T-helper 2 cell treated with Interferon-gamma antibody and Interleukin-4, amounts not matched to agents 5 μg/mL and 100 μg/mL, for 36 hours (primary cell): Measurements from ENCODE around the gene PAPPA.

ENCODE experiments used
- DNase-seq: peaks from one replicate; pipeline ENCODE4 v3.0.0; 2021; ENCODE audit warnings: low spot score
- H3K27ac Mint-ChIP-seq: one replicate; pipeline ENCODE4 v1.8.0; 2021; ENCODE audit warnings: mild to moderate bottlenecking, mixed read lengths
- H3K27me3 Mint-ChIP-seq: one replicate; pipeline ENCODE4 v1.8.0; 2021; ENCODE audit warnings: low read depth, mixed read lengths
- H3K36me3 Mint-ChIP-seq: one replicate; pipeline ENCODE4 v1.8.0; 2021; ENCODE audit warnings: low read depth, mixed read lengths
- H3K4me1 Mint-ChIP-seq: one replicate; pipeline ENCODE4 v1.8.0; 2021; ENCODE audit warnings: low read depth, mixed read lengths
- H3K4me3 Mint-ChIP-seq: one replicate; pipeline ENCODE4 v1.8.0; 2022; ENCODE audit warnings: mild to moderate bottlenecking, moderate library complexity, mixed read lengths
- H3K9me3 Mint-ChIP-seq: one replicate; pipeline ENCODE4 v1.8.0; 2021; ENCODE audit warnings: mixed read lengths

PAPPA gene, protein sequence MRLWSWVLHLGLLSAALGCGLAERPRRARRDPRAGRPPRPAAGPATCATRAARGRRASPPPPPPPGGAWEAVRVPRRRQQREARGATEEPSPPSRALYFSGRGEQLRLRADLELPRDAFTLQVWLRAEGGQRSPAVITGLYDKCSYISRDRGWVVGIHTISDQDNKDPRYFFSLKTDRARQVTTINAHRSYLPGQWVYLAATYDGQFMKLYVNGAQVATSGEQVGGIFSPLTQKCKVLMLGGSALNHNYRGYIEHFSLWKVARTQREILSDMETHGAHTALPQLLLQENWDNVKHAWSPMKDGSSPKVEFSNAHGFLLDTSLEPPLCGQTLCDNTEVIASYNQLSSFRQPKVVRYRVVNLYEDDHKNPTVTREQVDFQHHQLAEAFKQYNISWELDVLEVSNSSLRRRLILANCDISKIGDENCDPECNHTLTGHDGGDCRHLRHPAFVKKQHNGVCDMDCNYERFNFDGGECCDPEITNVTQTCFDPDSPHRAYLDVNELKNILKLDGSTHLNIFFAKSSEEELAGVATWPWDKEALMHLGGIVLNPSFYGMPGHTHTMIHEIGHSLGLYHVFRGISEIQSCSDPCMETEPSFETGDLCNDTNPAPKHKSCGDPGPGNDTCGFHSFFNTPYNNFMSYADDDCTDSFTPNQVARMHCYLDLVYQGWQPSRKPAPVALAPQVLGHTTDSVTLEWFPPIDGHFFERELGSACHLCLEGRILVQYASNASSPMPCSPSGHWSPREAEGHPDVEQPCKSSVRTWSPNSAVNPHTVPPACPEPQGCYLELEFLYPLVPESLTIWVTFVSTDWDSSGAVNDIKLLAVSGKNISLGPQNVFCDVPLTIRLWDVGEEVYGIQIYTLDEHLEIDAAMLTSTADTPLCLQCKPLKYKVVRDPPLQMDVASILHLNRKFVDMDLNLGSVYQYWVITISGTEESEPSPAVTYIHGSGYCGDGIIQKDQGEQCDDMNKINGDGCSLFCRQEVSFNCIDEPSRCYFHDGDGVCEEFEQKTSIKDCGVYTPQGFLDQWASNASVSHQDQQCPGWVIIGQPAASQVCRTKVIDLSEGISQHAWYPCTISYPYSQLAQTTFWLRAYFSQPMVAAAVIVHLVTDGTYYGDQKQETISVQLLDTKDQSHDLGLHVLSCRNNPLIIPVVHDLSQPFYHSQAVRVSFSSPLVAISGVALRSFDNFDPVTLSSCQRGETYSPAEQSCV (N-terminal part only)

DNA sequence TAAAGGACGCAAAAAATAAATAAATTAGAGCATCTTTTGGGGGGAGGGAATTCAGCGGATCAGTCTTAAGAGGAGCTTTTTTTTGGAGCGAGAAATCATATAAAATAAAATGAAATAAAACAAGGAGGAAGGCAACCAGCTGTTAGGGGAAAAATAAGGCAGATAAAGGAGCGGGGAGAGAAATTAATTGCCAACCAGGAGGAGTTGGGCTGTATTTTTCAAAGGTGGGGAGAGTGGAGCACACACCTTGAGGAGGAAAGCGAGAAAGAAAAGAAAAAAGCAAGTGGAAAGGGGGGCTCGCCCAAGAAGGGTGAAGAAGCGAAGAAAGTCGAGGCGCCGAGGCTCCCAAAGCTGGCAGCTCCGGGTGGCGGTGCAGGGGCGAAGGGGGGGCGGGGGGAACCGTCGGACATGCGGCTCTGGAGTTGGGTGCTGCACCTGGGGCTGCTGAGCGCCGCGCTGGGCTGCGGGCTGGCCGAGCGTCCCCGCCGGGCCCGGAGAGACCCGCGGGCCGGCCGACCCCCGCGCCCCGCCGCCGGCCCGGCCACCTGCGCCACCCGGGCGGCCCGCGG lies at the start of gene PAPPA:
Gene PAPPA, plus strand, starts transcription at position 27 of the 569 bp plus-strand sequence. Its CDS starts 382 bp downstream, at position 409.
- Mint-ChIP-seq H3K36me3 (no peaks in the 10 kb centered on the region), H3K27me3 (peaks cover 74% of the 10 kb centered on the region), H3K4me1 (peaks cover 3% of the 10 kb centered on the region), H3K4me3 (peak within 1 kb of the TSS; percentile 12), H3K9me3 (no peaks in the 10 kb centered on the region), H3K27ac (peak within 1 kb of the TSS; percentile 45)
- no peak for DNase-seq

DNA sequence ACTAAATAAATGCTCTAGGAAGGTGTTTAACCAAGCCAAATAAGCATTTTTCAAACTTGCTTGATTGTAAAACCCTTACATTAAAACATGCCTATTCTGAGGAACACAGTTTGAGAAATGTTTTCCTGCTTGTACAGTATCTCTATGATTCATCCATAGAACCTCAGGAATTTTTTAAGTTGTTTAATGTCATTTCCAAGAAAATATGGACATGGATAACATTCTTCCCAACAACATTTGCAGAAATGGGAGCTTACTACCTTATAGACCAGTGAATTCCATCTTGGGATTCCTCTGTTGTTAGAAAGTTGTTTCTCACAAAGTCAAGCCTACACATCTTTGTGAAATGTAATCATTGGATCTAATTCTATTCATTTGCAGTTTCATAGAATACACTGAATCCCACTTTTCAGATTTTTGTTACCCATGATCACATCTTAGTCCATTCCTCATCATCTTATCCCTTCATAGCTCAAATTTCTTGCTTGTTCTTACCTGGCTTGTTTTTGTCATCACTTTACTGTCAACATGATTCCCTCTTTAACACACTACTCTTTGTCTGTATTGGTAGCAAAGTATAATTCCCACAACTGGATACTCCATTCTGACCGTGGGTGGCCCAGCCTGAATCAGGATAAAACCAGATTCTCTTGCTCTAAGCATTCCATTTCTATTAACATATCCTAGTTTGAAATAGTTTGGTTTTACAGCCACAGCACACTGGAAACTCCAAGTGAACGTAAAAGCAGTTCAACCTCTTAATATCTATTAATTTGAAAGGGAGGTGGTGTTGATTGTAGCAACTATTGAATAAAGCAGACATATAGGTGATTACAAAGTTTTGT lies 49.4 kb upstream of the PAPPA start:
- no peaks in the 10 kb centered on the region for H3K36me3 Mint-ChIP-seq
- no peak for DNase-seq
- no peaks in the 10 kb centered on the region for H3K4me1 Mint-ChIP-seq
- no peaks in the 10 kb centered on the region for H3K9me3 Mint-ChIP-seq
- H3K4me3 Mint-ChIP-seq = no peak overlapping the region
- no peaks in the 10 kb centered on the region for H3K27me3 Mint-ChIP-seq
- H3K27ac Mint-ChIP-seq = no peak overlapping the region

DNA sequence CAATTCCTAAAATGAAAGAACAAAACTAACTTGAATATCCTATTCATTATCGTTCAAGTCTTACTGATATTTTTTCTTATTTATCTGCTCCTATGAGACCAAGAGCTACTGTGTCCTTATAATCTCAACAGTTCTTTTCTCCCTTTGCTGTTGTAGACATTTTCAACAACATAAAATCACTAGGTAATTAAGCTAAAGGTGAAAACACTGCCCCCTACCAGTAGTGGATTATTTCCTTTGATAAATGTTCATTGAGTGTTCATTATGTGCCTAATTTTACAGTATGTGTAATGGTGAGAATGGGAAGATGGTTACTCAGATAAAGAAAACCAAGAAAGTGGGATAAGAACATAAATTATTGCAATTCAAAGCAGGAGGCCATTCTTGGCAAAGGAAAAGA lies 41.4 kb upstream of the PAPPA start:
- no peaks in the 10 kb centered on the region for H3K36me3 Mint-ChIP-seq
- H3K27me3 Mint-ChIP-seq = no peaks in the 10 kb centered on the region
- no peak overlapping the region for H3K27ac Mint-ChIP-seq
- no peaks in the 10 kb centered on the region for H3K9me3 Mint-ChIP-seq
- DNase-seq = no peak
- H3K4me1 Mint-ChIP-seq = no peaks in the 10 kb centered on the region
- no peak overlapping the region for H3K4me3 Mint-ChIP-seq

DNA sequence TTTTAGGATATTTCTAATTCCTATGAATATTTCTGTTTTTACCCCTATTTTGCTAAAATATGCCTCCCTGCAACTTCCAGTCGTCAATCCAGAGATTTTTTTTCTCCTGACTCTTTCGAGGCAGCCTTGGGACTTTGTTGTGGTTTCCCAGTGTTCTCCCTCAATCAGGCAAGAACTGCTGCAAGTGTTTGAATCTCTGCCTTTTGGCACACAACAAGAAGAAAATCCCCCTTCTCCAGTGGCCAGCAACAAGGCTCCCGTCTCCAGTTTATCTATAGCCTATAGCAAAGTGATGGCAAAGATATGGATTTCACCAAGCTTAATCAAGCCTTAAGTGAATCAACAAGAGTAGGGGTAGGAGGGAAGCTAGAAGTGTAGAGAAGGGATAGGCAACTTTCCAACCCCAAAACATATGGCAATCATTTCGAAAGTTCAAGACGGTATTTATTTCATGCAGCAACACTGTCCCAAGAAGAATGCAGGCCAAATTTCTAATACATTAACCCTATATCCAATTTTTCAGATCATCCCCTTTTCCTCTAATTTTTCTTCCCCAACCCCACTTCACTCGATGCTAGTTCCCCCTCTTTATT lies 37.7 kb upstream of the PAPPA start:
- Mint-ChIP-seq H3K4me3 (no peak overlapping the region), H3K27me3 (no peaks in the 10 kb centered on the region), H3K4me1 (no peaks in the 10 kb centered on the region), H3K36me3 (no peaks in the 10 kb centered on the region), H3K27ac (no peak overlapping the region), H3K9me3 (peaks cover 25% of the 10 kb centered on the region)
- no peak for DNase-seq

DNA sequence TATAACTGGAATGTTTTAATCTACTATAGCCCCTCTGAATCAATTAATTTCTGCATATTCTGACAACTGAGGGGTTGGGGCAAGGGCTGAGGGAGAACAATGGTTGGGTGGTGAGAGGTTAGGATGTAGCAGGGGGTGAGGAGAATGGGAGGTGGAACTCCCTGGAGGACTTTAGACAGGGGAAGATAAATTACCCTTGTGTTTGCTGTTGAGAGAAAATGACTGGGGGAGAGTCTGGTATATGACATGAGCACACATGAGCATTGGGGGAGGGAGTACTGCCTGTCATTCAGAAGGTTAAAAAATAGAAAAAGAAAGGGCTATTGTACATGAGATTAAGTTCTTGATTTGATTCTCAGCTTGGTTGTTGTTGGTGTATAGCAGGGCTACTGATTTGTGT lies 37.2 kb upstream of the PAPPA start:
- Mint-ChIP-seq H3K36me3 (no peaks in the 10 kb centered on the region), H3K4me1 (no peaks in the 10 kb centered on the region)

DNA sequence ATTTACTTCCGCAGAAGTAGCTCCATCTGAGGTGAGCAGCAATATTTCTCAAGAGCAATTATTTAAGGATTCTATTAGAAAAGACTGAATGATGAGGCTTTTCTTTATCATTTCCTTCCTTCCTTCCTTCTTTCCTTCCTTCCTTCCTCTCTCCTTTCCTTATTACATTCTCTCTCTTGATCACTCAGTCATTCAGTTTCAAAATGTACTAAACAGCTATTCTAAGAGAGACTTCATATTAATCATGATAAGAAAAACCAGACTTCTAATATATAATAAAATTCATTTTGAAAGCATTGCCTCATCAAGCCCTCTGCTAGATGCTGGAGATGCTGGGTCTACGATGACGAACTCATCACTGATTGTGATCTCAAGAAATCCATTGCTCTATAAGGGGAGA lies 30.4 kb upstream of the PAPPA start:
- peaks cover 34% of the 10 kb centered on the region for H3K9me3 Mint-ChIP-seq
- no peak overlapping the region for H3K27ac Mint-ChIP-seq
- H3K27me3 Mint-ChIP-seq = no peaks in the 10 kb centered on the region
- H3K4me3 Mint-ChIP-seq = no peak overlapping the region
- no peaks in the 10 kb centered on the region for H3K36me3 Mint-ChIP-seq
- DNase-seq = no peak
- H3K4me1 Mint-ChIP-seq = no peaks in the 10 kb centered on the region

More for the DNA sequence above, 37.2 kb upstream of the PAPPA start:
- no peak overlapping the region for H3K4me3 Mint-ChIP-seq
- H3K27me3 Mint-ChIP-seq = no peaks in the 10 kb centered on the region
- peaks cover 31% of the 10 kb centered on the region for H3K9me3 Mint-ChIP-seq
- DNase-seq = no peak
- no peak overlapping the region for H3K27ac Mint-ChIP-seq

DNA sequence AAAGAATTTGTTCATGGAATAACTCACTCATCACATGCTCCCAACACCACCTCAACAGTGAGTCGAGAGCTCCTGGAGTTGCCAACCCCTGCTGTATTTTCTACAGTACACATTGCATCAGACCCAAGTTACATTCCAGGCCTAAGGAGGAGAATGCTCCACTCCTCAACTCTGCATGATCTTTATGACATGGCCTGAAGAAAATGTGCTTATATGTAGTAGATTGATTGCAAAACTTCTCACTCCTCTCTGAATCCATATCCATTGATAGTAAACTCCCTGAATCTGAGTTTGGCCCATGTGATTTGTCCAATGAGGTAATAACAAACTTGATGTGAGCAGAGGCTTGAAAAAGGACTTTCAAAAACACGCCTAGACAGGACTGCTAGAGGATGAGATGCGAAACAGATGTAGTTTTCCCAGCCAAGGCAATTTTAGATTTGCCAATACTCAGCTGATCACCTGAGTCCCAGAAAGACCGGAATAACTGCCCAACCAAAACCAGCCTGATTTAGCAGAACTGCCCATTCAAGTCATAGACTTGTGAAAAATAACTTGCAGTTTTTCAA lies 29.0 kb upstream of the PAPPA start:
- DNase-seq = no peak
- Mint-ChIP-seq H3K9me3 (peaks cover 22% of the 10 kb centered on the region), H3K4me1 (no peaks in the 10 kb centered on the region), H3K36me3 (no peaks in the 10 kb centered on the region), H3K27ac (no peak overlapping the region), H3K27me3 (no peaks in the 10 kb centered on the region), H3K4me3 (no peak overlapping the region)

DNA sequence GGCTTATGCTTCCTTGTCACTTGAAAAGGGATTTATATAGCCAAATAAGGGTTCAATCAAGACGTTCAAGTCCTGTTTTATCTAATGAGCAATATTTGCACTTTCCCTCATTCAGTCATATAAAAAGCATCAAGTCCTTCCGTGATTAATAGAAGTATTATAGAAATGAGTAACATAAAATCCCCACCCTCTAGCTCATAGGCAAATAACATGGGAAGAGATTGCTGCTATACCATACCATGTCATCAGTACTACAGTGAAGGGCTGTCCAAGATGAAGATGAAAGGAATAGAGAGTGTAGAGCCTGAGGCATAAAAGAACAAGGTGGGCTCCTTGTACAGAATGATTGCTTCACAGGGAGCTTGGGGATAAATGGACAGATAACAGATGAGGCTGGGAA lies 20.4 kb upstream of the PAPPA start:
- Mint-ChIP-seq H3K36me3 (no peaks in the 10 kb centered on the region), H3K27ac (no peak overlapping the region), H3K4me3 (no peak overlapping the region), H3K9me3 (no peaks in the 10 kb centered on the region), H3K4me1 (no peaks in the 10 kb centered on the region), H3K27me3 (no peaks in the 10 kb centered on the region)
- DNase-seq = no peak

DNA sequence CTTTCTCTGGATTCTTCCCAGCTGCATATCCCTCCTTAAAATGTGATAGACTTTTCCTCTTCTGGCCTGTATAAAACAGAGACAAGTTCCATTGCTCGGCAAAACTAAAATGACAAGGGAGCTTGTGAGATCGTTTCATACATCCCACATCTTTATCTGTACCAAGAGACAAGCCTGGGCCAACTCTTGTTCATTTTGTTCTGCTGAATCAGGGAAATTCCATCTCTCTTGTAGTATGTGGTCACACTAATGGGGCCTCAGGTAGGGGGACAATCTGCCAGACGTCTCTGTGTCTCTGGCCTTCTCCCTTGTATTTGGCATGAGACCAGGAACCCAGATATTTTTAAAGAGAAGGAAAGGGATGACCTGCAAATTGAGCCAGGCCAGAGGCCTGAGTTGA lies 18.6 kb upstream of the PAPPA start:
- Mint-ChIP-seq H3K36me3 (no peaks in the 10 kb centered on the region), H3K27me3 (no peaks in the 10 kb centered on the region), H3K27ac (no peak overlapping the region), H3K4me1 (no peaks in the 10 kb centered on the region), H3K4me3 (no peak overlapping the region), H3K9me3 (no peaks in the 10 kb centered on the region)
- no peak for DNase-seq

DNA sequence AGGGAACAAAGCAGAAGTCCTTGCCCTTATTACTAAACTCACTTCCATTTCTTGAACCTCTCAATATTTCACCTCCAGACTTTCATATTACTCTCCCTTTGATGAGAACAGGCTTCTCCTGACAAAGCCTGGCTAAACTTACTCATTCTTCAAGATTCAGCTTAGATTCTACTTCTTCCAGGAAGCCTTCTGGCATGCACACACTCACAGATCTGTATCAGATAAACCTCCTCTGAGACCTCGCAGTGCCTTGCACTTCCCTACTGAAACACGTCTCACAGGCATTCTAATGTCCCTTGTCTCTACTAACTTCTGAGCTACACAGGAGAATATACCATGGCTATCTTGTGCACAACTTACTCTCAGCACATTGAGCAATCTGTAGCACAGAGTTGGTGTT lies 16.6 kb upstream of the PAPPA start:
- no peaks in the 10 kb centered on the region for H3K27me3 Mint-ChIP-seq
- no peak for DNase-seq
- H3K36me3 Mint-ChIP-seq = no peaks in the 10 kb centered on the region
- no peak overlapping the region for H3K4me3 Mint-ChIP-seq
- no peak overlapping the region for H3K27ac Mint-ChIP-seq
- no peaks in the 10 kb centered on the region for H3K4me1 Mint-ChIP-seq
- H3K9me3 Mint-ChIP-seq = no peaks in the 10 kb centered on the region

DNA sequence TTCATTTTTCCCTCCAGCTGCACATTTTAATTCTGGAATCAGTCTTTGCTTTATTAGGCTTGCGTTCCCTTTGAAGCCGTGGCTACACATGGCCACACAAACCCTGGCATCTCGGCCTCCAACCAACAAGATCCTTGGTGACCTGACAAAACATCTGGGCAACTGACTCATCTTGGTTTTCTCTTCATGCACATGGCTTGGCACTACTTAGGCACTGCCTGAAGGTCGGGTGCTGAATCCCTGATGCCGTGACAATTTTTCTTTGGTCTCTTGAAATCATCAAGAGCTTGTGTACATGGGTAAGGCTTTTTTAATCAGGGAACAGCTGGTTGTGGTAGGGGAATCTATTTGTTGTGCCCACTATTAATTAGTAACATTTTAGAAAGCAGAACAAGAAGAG lies 16.0 kb upstream of the PAPPA start:
- Mint-ChIP-seq H3K9me3 (no peaks in the 10 kb centered on the region), H3K4me1 (no peaks in the 10 kb centered on the region), H3K36me3 (no peaks in the 10 kb centered on the region), H3K27ac (no peak overlapping the region), H3K27me3 (no peaks in the 10 kb centered on the region), H3K4me3 (no peak overlapping the region)
- no peak for DNase-seq

DNA sequence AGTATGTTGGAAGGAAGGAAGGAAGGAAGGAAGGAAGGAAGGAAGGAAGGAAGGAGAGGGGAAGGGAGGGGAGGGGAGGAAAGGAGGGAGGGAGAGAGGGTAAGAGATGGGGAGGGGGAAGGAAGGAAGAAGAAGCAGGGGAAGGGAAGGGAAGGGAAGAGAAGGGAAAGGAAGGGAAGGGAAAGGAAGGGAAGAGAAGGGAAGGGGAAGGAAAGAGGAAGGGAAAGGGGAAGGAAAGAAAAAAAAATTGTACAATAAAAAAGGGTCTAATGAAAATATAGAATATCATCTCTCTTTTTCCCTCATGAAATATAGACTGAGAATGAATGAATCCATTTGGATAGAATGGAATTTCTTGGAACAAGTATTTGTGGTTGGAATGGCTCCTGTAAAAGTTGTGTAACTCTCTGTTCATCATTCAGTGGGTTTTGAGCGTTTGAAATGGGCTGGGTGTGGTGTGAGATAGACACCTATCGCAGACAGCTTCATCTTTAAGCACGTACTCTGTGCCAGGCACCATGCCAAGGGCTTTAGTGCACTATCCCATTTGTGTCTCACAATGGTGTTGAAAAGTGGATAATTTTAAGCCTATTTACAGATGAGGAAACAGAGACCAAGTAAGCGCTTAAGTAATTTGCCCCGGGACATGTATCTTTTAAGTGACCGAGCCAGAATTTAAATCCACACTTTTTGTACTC lies 11.6 kb upstream of the PAPPA start:
- no peaks in the 10 kb centered on the region for H3K27me3 Mint-ChIP-seq
- H3K4me3 Mint-ChIP-seq = no peak overlapping the region
- no peaks in the 10 kb centered on the region for H3K9me3 Mint-ChIP-seq
- no peaks in the 10 kb centered on the region for H3K4me1 Mint-ChIP-seq
- no peak overlapping the region for H3K27ac Mint-ChIP-seq
- no peaks in the 10 kb centered on the region for H3K36me3 Mint-ChIP-seq
- no peak for DNase-seq
